ENCODE measurements around the gene OVOL3. TPM values are rescaled to one million over a fixed set of nuclear protein-coding genes. Genes with fewer than 3 reads are reported as not detected.
"Not testable (repeated sequence)": the region's sequence is repeated elsewhere in the genome, so short reads cannot be mapped to it uniquely, and the experiment has no call there.

OVOL3 gene
- 0.09 TPM for polyA plus RNA-seq
- long read RNA-seq, donor 1: 0 reads
- long read RNA-seq, donor 2: 0 reads
- long read RNA-seq, donor 3: 0 reads
- long read RNA-seq, donor 4: 0 reads
- long read RNA-seq, donor 5: 0 reads
- long read RNA-seq, donor 6: 0 reads
- long read RNA-seq, donor 7: 0 reads
- long read RNA-seq, donor 8: 0 reads
- long read RNA-seq, donor 9: 0 reads
- long read RNA-seq, donor 10: 0 reads
- long read RNA-seq, donor 11: 0 reads

- Histone ChIP-seq H3K9me3 (ENCODE audit: control insufficient read depth, low read depth, low read length) (no peaks in the 10 kb centered on the region), H3K4me1 (ENCODE audit: control insufficient read depth, insufficient read depth, low read length) (peaks cover 7% of the 10 kb centered on the region), H3K36me3 (ENCODE audit: control insufficient read depth, insufficient read depth, low read length) (peaks cover 18% of the 10 kb centered on the region), H3K27ac (ENCODE audit: low read length) (no peak within 1 kb of the TSS), H3K27me3 (ENCODE audit: control insufficient read depth, insufficient read depth, low read length) (no peaks in the 10 kb centered on the region), H3K4me3 (ENCODE audit: low read length) (no peak within 1 kb of the TSS)
- no peak for DNase-seq
- no CpG with 5 or more reads among the region's 1 CpG for WGBS (ENCODE audit: insufficient coverage, low lambda C conversion rate)
Observed at GRCh38 chr19:36110487-36111199, at the start of gene OVOL3. Gene OVOL3, plus strand, starts transcription at chr19:36111143. Its CDS starts 60 bp downstream, at chr19:36111203.

- H3K27ac ChIP-seq (ENCODE audit: low read length): no peak overlapping the region
- no peaks in the 10 kb centered on the region for H3K36me3 ChIP-seq (ENCODE audit: control insufficient read depth, insufficient read depth, low read length)
- no peaks in the 10 kb centered on the region for H3K9me3 ChIP-seq (ENCODE audit: control insufficient read depth, low read depth, low read length)
- no peaks in the 10 kb centered on the region for H3K27me3 ChIP-seq (ENCODE audit: control insufficient read depth, insufficient read depth, low read length)
- WGBS (ENCODE audit: insufficient coverage, low lambda C conversion rate): no CpG with 5 or more reads among the region's 2 CpGs
- H3K4me1 ChIP-seq (ENCODE audit: control insufficient read depth, insufficient read depth, low read length): peaks cover 15% of the 10 kb centered on the region
- no peak for DNase-seq
- H3K4me3 ChIP-seq (ENCODE audit: low read length): no peak overlapping the region
Observed at GRCh38 chr19:36061367-36061766, 49.6 kb upstream of the OVOL3 start.

- no peak for DNase-seq
- Histone ChIP-seq H3K36me3 (ENCODE audit: control insufficient read depth, insufficient read depth, low read length) (peaks cover 11% of the 10 kb centered on the region), H3K4me3 (ENCODE audit: low read length) (no peak overlapping the region), H3K4me1 (ENCODE audit: control insufficient read depth, insufficient read depth, low read length) (no peaks in the 10 kb centered on the region), H3K27ac (ENCODE audit: low read length) (no peak overlapping the region), H3K9me3 (ENCODE audit: control insufficient read depth, low read depth, low read length) (no peaks in the 10 kb centered on the region), H3K27me3 (ENCODE audit: control insufficient read depth, insufficient read depth, low read length) (no peaks in the 10 kb centered on the region)
- no CpG with 5 or more reads among the region's 8 CpGs for WGBS (ENCODE audit: insufficient coverage, low lambda C conversion rate)
Observed at GRCh38 chr19:36064826-36065225, 46.1 kb upstream of the OVOL3 start.

- H3K27me3 ChIP-seq (ENCODE audit: control insufficient read depth, insufficient read depth, low read length): no peaks in the 10 kb centered on the region
- DNase-seq: no peak
- H3K36me3 ChIP-seq (ENCODE audit: control insufficient read depth, insufficient read depth, low read length): peaks cover 11% of the 10 kb centered on the region
- no peaks in the 10 kb centered on the region for H3K9me3 ChIP-seq (ENCODE audit: control insufficient read depth, low read depth, low read length)
- H3K4me3 ChIP-seq (ENCODE audit: low read length): no peak overlapping the region
- H3K4me1 ChIP-seq (ENCODE audit: control insufficient read depth, insufficient read depth, low read length): no peaks in the 10 kb centered on the region
- H3K27ac ChIP-seq (ENCODE audit: low read length): no peak overlapping the region
- no CpG with 5 or more reads among the region's 11 CpGs for WGBS (ENCODE audit: insufficient coverage, low lambda C conversion rate)
Observed at GRCh38 chr19:36067681-36068080, 43.3 kb upstream of the OVOL3 start.

GRCh38 chr19:36068810-36069499, 42.0 kb upstream of the OVOL3 start:
- not testable (repeated sequence) for H3K27ac ChIP-seq (ENCODE audit: low read length); H3K4me1 ChIP-seq (ENCODE audit: control insufficient read depth, insufficient read depth, low read length); H3K27me3 ChIP-seq (ENCODE audit: control insufficient read depth, insufficient read depth, low read length); DNase-seq; H3K9me3 ChIP-seq (ENCODE audit: control insufficient read depth, low read depth, low read length); H3K4me3 ChIP-seq (ENCODE audit: low read length)
- WGBS (ENCODE audit: insufficient coverage, low lambda C conversion rate): no CpG with 5 or more reads among the region's 57 CpGs
- peaks cover 13% of the 10 kb centered on the region for H3K36me3 ChIP-seq (ENCODE audit: control insufficient read depth, insufficient read depth, low read length)

GRCh38 chr19:36072081-36072480, 38.9 kb upstream of the OVOL3 start:
- Histone ChIP-seq H3K9me3 (ENCODE audit: control insufficient read depth, low read depth, low read length) (no peaks in the 10 kb centered on the region), H3K4me3 (ENCODE audit: low read length) (no peak overlapping the region), H3K36me3 (ENCODE audit: control insufficient read depth, insufficient read depth, low read length) (peaks cover 7% of the 10 kb centered on the region), H3K27me3 (ENCODE audit: control insufficient read depth, insufficient read depth, low read length) (no peaks in the 10 kb centered on the region), H3K4me1 (ENCODE audit: control insufficient read depth, insufficient read depth, low read length) (no peaks in the 10 kb centered on the region), H3K27ac (ENCODE audit: low read length) (no peak overlapping the region)
- no CpG with 5 or more reads among the region's 8 CpGs for WGBS (ENCODE audit: insufficient coverage, low lambda C conversion rate)
- DNase-seq: no peak

GRCh38 chr19:36073121-36073876, 37.6 kb upstream of the OVOL3 start:
- 100% methylated on average over 4 of the region's 10 CpGs for WGBS (ENCODE audit: insufficient coverage, low lambda C conversion rate)
- DNase-seq: no peak
- Histone ChIP-seq H3K27me3 (ENCODE audit: control insufficient read depth, insufficient read depth, low read length) (no peaks in the 10 kb centered on the region), H3K4me3 (ENCODE audit: low read length) (no peak overlapping the region), H3K4me1 (ENCODE audit: control insufficient read depth, insufficient read depth, low read length) (no peaks in the 10 kb centered on the region), H3K36me3 (ENCODE audit: control insufficient read depth, insufficient read depth, low read length) (peaks cover 2% of the 10 kb centered on the region), H3K9me3 (ENCODE audit: control insufficient read depth, low read depth, low read length) (no peaks in the 10 kb centered on the region), H3K27ac (ENCODE audit: low read length) (no peak overlapping the region)

GRCh38 chr19:36079389-36079945, 31.5 kb upstream of the OVOL3 start:
- Histone ChIP-seq H3K27me3 (ENCODE audit: control insufficient read depth, insufficient read depth, low read length) (no peaks in the 10 kb centered on the region), H3K27ac (ENCODE audit: low read length) (no peak overlapping the region), H3K4me3 (ENCODE audit: low read length) (no peak overlapping the region), H3K4me1 (ENCODE audit: control insufficient read depth, insufficient read depth, low read length) (no peaks in the 10 kb centered on the region), H3K36me3 (ENCODE audit: control insufficient read depth, insufficient read depth, low read length) (peaks cover 18% of the 10 kb centered on the region), H3K9me3 (ENCODE audit: control insufficient read depth, low read depth, low read length) (no peaks in the 10 kb centered on the region)
- DNase-seq: no peak
- 67% methylated on average over 1 of the region's 3 CpGs for WGBS (ENCODE audit: insufficient coverage, low lambda C conversion rate)

- Histone ChIP-seq H3K4me3 (ENCODE audit: low read length) (no peak overlapping the region), H3K27ac (ENCODE audit: low read length) (no peak overlapping the region), H3K9me3 (ENCODE audit: control insufficient read depth, low read depth, low read length) (no peaks in the 10 kb centered on the region), H3K4me1 (ENCODE audit: control insufficient read depth, insufficient read depth, low read length) (no peaks in the 10 kb centered on the region), H3K36me3 (ENCODE audit: control insufficient read depth, insufficient read depth, low read length) (peaks cover 18% of the 10 kb centered on the region), H3K27me3 (ENCODE audit: control insufficient read depth, insufficient read depth, low read length) (no peaks in the 10 kb centered on the region)
- DNase-seq: no peak
- no CpG with 5 or more reads among the region's 3 CpGs for WGBS (ENCODE audit: insufficient coverage, low lambda C conversion rate)
Observed at GRCh38 chr19:36081385-36081784, 29.6 kb upstream of the OVOL3 start.

- Histone ChIP-seq H3K4me1 (ENCODE audit: control insufficient read depth, insufficient read depth, low read length) (no peaks in the 10 kb centered on the region), H3K4me3 (ENCODE audit: low read length) (no peak overlapping the region), H3K27me3 (ENCODE audit: control insufficient read depth, insufficient read depth, low read length) (no peaks in the 10 kb centered on the region), H3K27ac (ENCODE audit: low read length) (no peak overlapping the region), H3K36me3 (ENCODE audit: control insufficient read depth, insufficient read depth, low read length) (peaks cover 18% of the 10 kb centered on the region), H3K9me3 (ENCODE audit: control insufficient read depth, low read depth, low read length) (no peaks in the 10 kb centered on the region)
- no peak for DNase-seq
- no CpG with 5 or more reads among the region's 7 CpGs for WGBS (ENCODE audit: insufficient coverage, low lambda C conversion rate)
Observed at GRCh38 chr19:36081894-36082293, 29.0 kb upstream of the OVOL3 start.
